ENCODE data around the gene TCERG1L.

Gene TCERG1L

GRCh38 chr10:131231323-131231964 lies 80.1 kb downstream of the TCERG1L start:
- no peak for DNase-seq (ENCODE audit: insufficient read length)
- TF ChIP-seq POLR2A (IDR thresholded peaks at IDR 0.05; ENCODE audit: low read depth, low read length) = no peak
- TF ChIP-seq POLR2AphosphoS5 (IDR thresholded peaks at IDR 0.05; ENCODE audit: low read depth, low read length) = no peak
- FAIRE-seq = no peak

GRCh38 chr10:131230641-131231322 lies 80.7 kb downstream of the TCERG1L start:
- FAIRE-seq (no peak), DNase-seq (ENCODE audit: insufficient read length) (no peak)
- no peak for TF ChIP-seq TAF1 (IDR thresholded peaks at IDR 0.05; ENCODE audit: borderline replicate concordance, low read depth, low read length)
- no peak for TF ChIP-seq POLR2A (IDR thresholded peaks at IDR 0.05; ENCODE audit: low read depth, low read length)
- TF ChIP-seq POLR2AphosphoS5 (IDR thresholded peaks at IDR 0.05; ENCODE audit: low read depth, low read length) = no peak

- no peak for FAIRE-seq
Measured at GRCh38 chr10:131230166-131230565, 81.4 kb downstream of the TCERG1L start.

GRCh38 chr10:131227163-131227740 lies 84.3 kb downstream of the TCERG1L start:
- DNase-seq (ENCODE audit: insufficient read length) = no peak
- FAIRE-seq = no peak
- TF ChIP-seq POLR2AphosphoS5 (IDR thresholded peaks at IDR 0.05; ENCODE audit: low read depth, low read length) = no peak

More at GRCh38 chr10:131230166-131230565, 81.4 kb downstream of the TCERG1L start:
- TF ChIP-seq POLR2A (IDR thresholded peaks at IDR 0.05; ENCODE audit: low read depth, low read length) (no peak), TAF1 (IDR thresholded peaks at IDR 0.05; ENCODE audit: borderline replicate concordance, low read depth, low read length) (no peak), POLR2AphosphoS5 (IDR thresholded peaks at IDR 0.05; ENCODE audit: low read depth, low read length) (no peak)
- no peak for DNase-seq (ENCODE audit: insufficient read length)

- no peak for TF ChIP-seq POLR2A (IDR thresholded peaks at IDR 0.05; ENCODE audit: low read depth, low read length)
- no peak for TF ChIP-seq TAF1 (IDR thresholded peaks at IDR 0.05; ENCODE audit: borderline replicate concordance, low read depth, low read length)
- TF ChIP-seq POLR2AphosphoS5 (IDR thresholded peaks at IDR 0.05; ENCODE audit: low read depth, low read length) = no peak
- FAIRE-seq = no peak
- no peak for DNase-seq (ENCODE audit: insufficient read length)
Measured at GRCh38 chr10:131226446-131227162, 84.9 kb downstream of the TCERG1L start.

- no peak for FAIRE-seq
- DNase-seq (ENCODE audit: insufficient read length) = no peak
- TF ChIP-seq POLR2AphosphoS5 (IDR thresholded peaks at IDR 0.05; ENCODE audit: low read depth, low read length) = no peak
- no peak for TF ChIP-seq POLR2A (IDR thresholded peaks at IDR 0.05; ENCODE audit: low read depth, low read length)
- TF ChIP-seq TAF1 (IDR thresholded peaks at IDR 0.05; ENCODE audit: borderline replicate concordance, low read depth, low read length) = no peak
Measured at GRCh38 chr10:131224106-131224505, 87.4 kb downstream of the TCERG1L start.

- DNase-seq (ENCODE audit: insufficient read length) (no peak), FAIRE-seq (no peak)
- TF ChIP-seq POLR2AphosphoS5 (IDR thresholded peaks at IDR 0.05; ENCODE audit: low read depth, low read length) (no peak), TAF1 (IDR thresholded peaks at IDR 0.05; ENCODE audit: borderline replicate concordance, low read depth, low read length) (no peak), POLR2A (IDR thresholded peaks at IDR 0.05; ENCODE audit: low read depth, low read length) (no peak)
Measured at GRCh38 chr10:131223422-131223821, 88.1 kb downstream of the TCERG1L start.

GRCh38 chr10:131222986-131223385 lies 88.5 kb downstream of the TCERG1L start:
- FAIRE-seq (no peak), DNase-seq (ENCODE audit: insufficient read length) (no peak)

GRCh38 chr10:131221632-131222277 lies 89.8 kb downstream of the TCERG1L start:
- TF ChIP-seq POLR2A (IDR thresholded peaks at IDR 0.05; ENCODE audit: low read depth, low read length) (no peak), POLR2AphosphoS5 (IDR thresholded peaks at IDR 0.05; ENCODE audit: low read depth, low read length) (no peak), TAF1 (IDR thresholded peaks at IDR 0.05; ENCODE audit: borderline replicate concordance, low read depth, low read length) (no peak)
- FAIRE-seq (no peak), DNase-seq (ENCODE audit: insufficient read length) (no peak)

More at GRCh38 chr10:131222986-131223385, 88.5 kb downstream of the TCERG1L start:
- no peak for TF ChIP-seq POLR2A (IDR thresholded peaks at IDR 0.05; ENCODE audit: low read depth, low read length)
- no peak for TF ChIP-seq TAF1 (IDR thresholded peaks at IDR 0.05; ENCODE audit: borderline replicate concordance, low read depth, low read length)
- no peak for TF ChIP-seq POLR2AphosphoS5 (IDR thresholded peaks at IDR 0.05; ENCODE audit: low read depth, low read length)

- no peak for DNase-seq (ENCODE audit: insufficient read length)
- TF ChIP-seq POLR2AphosphoS5 (IDR thresholded peaks at IDR 0.05; ENCODE audit: low read depth, low read length) (no peak), POLR2A (IDR thresholded peaks at IDR 0.05; ENCODE audit: low read depth, low read length) (no peak), TAF1 (IDR thresholded peaks at IDR 0.05; ENCODE audit: borderline replicate concordance, low read depth, low read length) (no peak)
- FAIRE-seq = no peak
Measured at GRCh38 chr10:131220601-131221171, 90.8 kb downstream of the TCERG1L start.
